Activated naive CD8-positive, alpha-beta T cell treated with anti-CD3 and anti-CD28 coated beads for 36 hours (primary cell): Measurements from ENCODE around the gene USO1. TPM values are rescaled to one million over a fixed set of nuclear protein-coding genes. Genes with fewer than 3 reads are reported as not detected.

Experiments
- total RNA-seq, 2 experiments: library from RNA; stranded (reverse); gene quantifications; one replicate each; pipeline ENCODE4 v1.2.3, GENCODE V29; 2021

Gene USO1
- total RNA-seq, 2 experiments from 2014 or later, result 43.7 to 45.7 TPM

Other genes with a start within 250 kb of the USO1 start
- gene RCHY1, start 210.2 kb upstream of the USO1 start, total RNA-seq, result 10 to 100 TPM; 29.9 to 32.4 TPM
- gene THAP6, start 210.1 kb upstream of the USO1 start, total RNA-seq, result 10 to 100 TPM; 16.2 to 21.1 TPM
- gene ODAPH, start 168.5 kb upstream of the USO1 start, total RNA-seq, result not detected
- gene CDKL2, start 94.0 kb upstream of the USO1 start, total RNA-seq, result under 1 TPM; 0.60 to 0.84 TPM
- gene G3BP2, start 51.2 kb upstream of the USO1 start, total RNA-seq, result 100 to 1,000 TPM; 249 to 251 TPM
- gene PPEF2, start 177.9 kb downstream of the USO1 start, total RNA-seq, result not detected
- gene NAAA, start 216.4 kb downstream of the USO1 start, total RNA-seq, result 10 to 100 TPM; 31.9 to 36.5 TPM